Measurements from ENCODE around the gene DGKG. TPM values are rescaled to one million over a fixed set of nuclear protein-coding genes. Genes with fewer than 3 reads are reported as not detected.

DGKG gene
- total RNA-seq, 5 donors from 2014 or later (not counting 1 experiment from before 2014, with no cell fraction given) = 0.03 to 0.10 TPM; not detected in 3

- WGBS (ENCODE audit: insufficient coverage) = 80% methylated on average over 1 of the region's 5 CpGs
- H3K27ac ChIP-seq (ENCODE audit: low read length) = no peak overlapping the region
- H3K4me3 ChIP-seq (ENCODE audit: control insufficient read depth in 1 of 2, extremely low read depth in 1 of 2, low read length in 1 of 2) = no peak overlapping the region
- ATAC-seq (replicated peaks in 1 of 4) (no peak), DNase-seq (no peak)
- peaks cover 0 to 3% of the 10 kb centered on the region in 2 experiments for H3K27me3 ChIP-seq (replicated peaks in 1 of 2; ENCODE audit: control insufficient read depth in 2 of 2, extremely low read depth in 1 of 2, insufficient read depth in 2 of 2, low read length in 1 of 2)
- CTCF ChIA-PET = no interaction called here
- H3K27ac Mint-ChIP-seq = no peak overlapping the region
- H3K27me3 Mint-ChIP-seq = peaks cover 4% of the 10 kb centered on the region in 2 donors
- peaks cover 0 to 2% of the 10 kb centered on the region in 2 experiments for H3K4me1 ChIP-seq (ENCODE audit: control insufficient read depth in 1 of 2, extremely low read depth in 1 of 2, insufficient read depth in 2 of 2, low read length in 2 of 2)
- peaks cover 4 to 10% (median 10%) of the 10 kb centered on the region in 3 donors for H3K4me1 Mint-ChIP-seq
- H3K9me3 Mint-ChIP-seq = peaks cover 0 to 5% (median 4%) of the 10 kb centered on the region in 3 donors
- H3K4me3 Mint-ChIP-seq = no peak overlapping the region
- no peaks in the 10 kb centered on the region for H3K36me3 ChIP-seq (ENCODE audit: control insufficient read depth in 2 of 2, extremely low read depth in 1 of 2, insufficient read depth in 1 of 2, low read length in 1 of 2)
- H3K36me3 Mint-ChIP-seq = no peaks in the 10 kb centered on the region
- POLR2A ChIA-PET = no interaction called here
- H3K9me3 ChIP-seq = no peaks in the 10 kb centered on the region
Measured at GRCh38 chr3:186342197-186342596, 19.8 kb downstream of the DGKG start.

- POLR2A ChIA-PET = no interaction called here
- H3K4me3 Mint-ChIP-seq = no peak overlapping the region
Measured at GRCh38 chr3:186340204-186340603, 21.8 kb downstream of the DGKG start.

GRCh38 chr3:186339180-186339918 lies 22.7 kb downstream of the DGKG start:
- H3K27me3 ChIP-seq (replicated peaks in 1 of 2; ENCODE audit: control insufficient read depth in 2 of 2, extremely low read depth in 1 of 2, insufficient read depth in 2 of 2, low read length in 1 of 2) = peaks cover 0 to 3% of the 10 kb centered on the region in 2 experiments
- Mint-ChIP-seq H3K9me3 (peaks cover 0 to 5% (median 4%) of the 10 kb centered on the region in 3 donors), H3K4me1 (peaks cover 4 to 10% (median 10%) of the 10 kb centered on the region in 3 donors), H3K36me3 (no peaks in the 10 kb centered on the region), H3K27me3 (peaks cover 4 to 8% of the 10 kb centered on the region in 2 donors), H3K4me3 (no peak overlapping the region), H3K27ac (peak overlapping the region in 1 of 2 donors; percentile 11)
- H3K4me1 ChIP-seq (ENCODE audit: control insufficient read depth in 1 of 2, extremely low read depth in 1 of 2, insufficient read depth in 2 of 2, low read length in 2 of 2) = peaks cover 0 to 2% of the 10 kb centered on the region in 2 experiments
- no CpG with 5 or more reads among the region's 4 CpGs for WGBS (ENCODE audit: insufficient coverage)
- H3K4me3 ChIP-seq (ENCODE audit: control insufficient read depth in 1 of 2, extremely low read depth in 1 of 2, low read length in 1 of 2) = no peak overlapping the region
- no peaks in the 10 kb centered on the region for H3K9me3 ChIP-seq
- ChIA-PET CTCF (interaction anchor here in 1 of 2 donors (0.5 to 0.6 kb wide), 2 partner anchors 372 to 716 kb away, joined by 4 to 5 read pairs; no protein-coding TSS in a partner anchor), POLR2A (interaction anchor here in 1 of 2 donors (0.6 kb wide), 1 partner anchor 9 kb away, joined by 9 read pairs; no protein-coding TSS in a partner anchor)
- no peak for ATAC-seq (replicated peaks in 1 of 4)
- H3K36me3 ChIP-seq (ENCODE audit: control insufficient read depth in 2 of 2, extremely low read depth in 1 of 2, insufficient read depth in 1 of 2, low read length in 1 of 2) = no peaks in the 10 kb centered on the region
- DNase-seq = peak in 1 of 35 experiments; percentile 1
- no peak overlapping the region for H3K27ac ChIP-seq (ENCODE audit: low read length)

More at GRCh38 chr3:186340204-186340603, 21.8 kb downstream of the DGKG start:
- CTCF ChIA-PET = no interaction called here
- Mint-ChIP-seq H3K27ac (no peak overlapping the region), H3K27me3 (peaks cover 4 to 8% of the 10 kb centered on the region in 2 donors), H3K36me3 (no peaks in the 10 kb centered on the region), H3K4me1 (peaks cover 4 to 10% (median 10%) of the 10 kb centered on the region in 3 donors), H3K9me3 (peaks cover 0 to 5% (median 4%) of the 10 kb centered on the region in 3 donors)
- Histone ChIP-seq H3K27ac (ENCODE audit: low read length) (no peak overlapping the region), H3K27me3 (replicated peaks in 1 of 2; ENCODE audit: control insufficient read depth in 2 of 2, extremely low read depth in 1 of 2, insufficient read depth in 2 of 2, low read length in 1 of 2) (peaks cover 0 to 3% of the 10 kb centered on the region in 2 experiments), H3K36me3 (ENCODE audit: control insufficient read depth in 2 of 2, extremely low read depth in 1 of 2, insufficient read depth in 1 of 2, low read length in 1 of 2) (no peaks in the 10 kb centered on the region), H3K4me1 (ENCODE audit: control insufficient read depth in 1 of 2, extremely low read depth in 1 of 2, insufficient read depth in 2 of 2, low read length in 2 of 2) (peaks cover 0 to 2% of the 10 kb centered on the region in 2 experiments), H3K9me3 (no peaks in the 10 kb centered on the region), H3K4me3 (ENCODE audit: control insufficient read depth in 1 of 2, extremely low read depth in 1 of 2, low read length in 1 of 2) (no peak overlapping the region)
- no peak for DNase-seq
- no peak for ATAC-seq (replicated peaks in 1 of 4)

- Mint-ChIP-seq H3K4me3 (no peak overlapping the region), H3K9me3 (no peaks in the 10 kb centered on the region), H3K27me3 (peaks cover 8 to 12% of the 10 kb centered on the region in 2 donors), H3K4me1 (no peaks in the 10 kb centered on the region), H3K36me3 (no peaks in the 10 kb centered on the region), H3K27ac (no peak overlapping the region)
- ATAC-seq (replicated peaks in 1 of 4) (no peak), DNase-seq (no peak)
- Histone ChIP-seq H3K27me3 (replicated peaks in 1 of 2; ENCODE audit: control insufficient read depth in 2 of 2, extremely low read depth in 1 of 2, insufficient read depth in 2 of 2, low read length in 1 of 2) (peaks cover 0 to 6% of the 10 kb centered on the region in 2 experiments), H3K4me3 (ENCODE audit: control insufficient read depth in 1 of 2, extremely low read depth in 1 of 2, low read length in 1 of 2) (no peak overlapping the region), H3K36me3 (ENCODE audit: control insufficient read depth in 2 of 2, extremely low read depth in 1 of 2, insufficient read depth in 1 of 2, low read length in 1 of 2) (no peaks in the 10 kb centered on the region), H3K27ac (ENCODE audit: low read length) (no peak overlapping the region), H3K9me3 (no peaks in the 10 kb centered on the region), H3K4me1 (ENCODE audit: control insufficient read depth in 1 of 2, extremely low read depth in 1 of 2, insufficient read depth in 2 of 2, low read length in 2 of 2) (no peaks in the 10 kb centered on the region)
- ChIA-PET POLR2A (no interaction called here), CTCF (interaction anchor here in 1 of 2 donors (0.6 kb wide), 1 partner anchor 468 kb away, joined by 3 read pairs; no protein-coding TSS in a partner anchor)
Measured at GRCh38 chr3:186333256-186333655, 28.8 kb downstream of the DGKG start.

GRCh38 chr3:186330772-186331460 lies 31.1 kb downstream of the DGKG start:
- no peaks in the 10 kb centered on the region for H3K9me3 ChIP-seq
- 83% methylated on average over 2 of the region's 6 CpGs for WGBS (ENCODE audit: insufficient coverage)
- ATAC-seq (replicated peaks in 1 of 4) (no peak), DNase-seq (no peak)
- no peaks in the 10 kb centered on the region for H3K36me3 Mint-ChIP-seq
- ChIA-PET POLR2A (no interaction called here), CTCF (no interaction called here)
- H3K4me3 ChIP-seq (ENCODE audit: control insufficient read depth in 1 of 2, extremely low read depth in 1 of 2, low read length in 1 of 2) = no peak overlapping the region
- no peak overlapping the region for H3K27ac Mint-ChIP-seq
- peaks cover 0 to 3% of the 10 kb centered on the region in 2 experiments for H3K27me3 ChIP-seq (replicated peaks in 1 of 2; ENCODE audit: control insufficient read depth in 2 of 2, extremely low read depth in 1 of 2, insufficient read depth in 2 of 2, low read length in 1 of 2)
- no peak overlapping the region for H3K27ac ChIP-seq (ENCODE audit: low read length)
- no peak overlapping the region for H3K4me3 Mint-ChIP-seq
- H3K27me3 Mint-ChIP-seq = peaks cover 4 to 12% of the 10 kb centered on the region in 2 donors
- H3K4me1 ChIP-seq (ENCODE audit: control insufficient read depth in 1 of 2, extremely low read depth in 1 of 2, insufficient read depth in 2 of 2, low read length in 2 of 2) = no peaks in the 10 kb centered on the region
- H3K9me3 Mint-ChIP-seq = no peaks in the 10 kb centered on the region
- no peaks in the 10 kb centered on the region for H3K4me1 Mint-ChIP-seq
- no peaks in the 10 kb centered on the region for H3K36me3 ChIP-seq (ENCODE audit: control insufficient read depth in 2 of 2, extremely low read depth in 1 of 2, insufficient read depth in 1 of 2, low read length in 1 of 2)

GRCh38 chr3:186329589-186329988 lies 32.4 kb downstream of the DGKG start:
- Mint-ChIP-seq H3K27ac (no peak overlapping the region), H3K4me1 (no peaks in the 10 kb centered on the region), H3K27me3 (peaks cover 4 to 12% of the 10 kb centered on the region in 2 donors), H3K4me3 (no peak overlapping the region), H3K9me3 (no peaks in the 10 kb centered on the region), H3K36me3 (no peaks in the 10 kb centered on the region)
- Histone ChIP-seq H3K4me3 (ENCODE audit: control insufficient read depth in 1 of 2, extremely low read depth in 1 of 2, low read length in 1 of 2) (no peak overlapping the region), H3K4me1 (ENCODE audit: control insufficient read depth in 1 of 2, extremely low read depth in 1 of 2, insufficient read depth in 2 of 2, low read length in 2 of 2) (no peaks in the 10 kb centered on the region), H3K36me3 (ENCODE audit: control insufficient read depth in 2 of 2, extremely low read depth in 1 of 2, insufficient read depth in 1 of 2, low read length in 1 of 2) (no peaks in the 10 kb centered on the region), H3K27ac (ENCODE audit: low read length) (no peak overlapping the region), H3K27me3 (replicated peaks in 1 of 2; ENCODE audit: control insufficient read depth in 2 of 2, extremely low read depth in 1 of 2, insufficient read depth in 2 of 2, low read length in 1 of 2) (peaks cover 0 to 3% of the 10 kb centered on the region in 2 experiments), H3K9me3 (no peaks in the 10 kb centered on the region)
- WGBS (ENCODE audit: insufficient coverage) = 100% methylated on average over 1 of the region's 1 CpG
- no peak for DNase-seq
- ChIA-PET POLR2A (no interaction called here), CTCF (no interaction called here)
- no peak for ATAC-seq (replicated peaks in 1 of 4)

Measured in T-cell (primary cell).